Femur (tissue), 1 donor: ENCODE results near the gene GABBR2.
"Not testable (repeated sequence)": the region's sequence is repeated elsewhere in the genome, so short reads cannot be mapped to it uniquely, and the experiment has no call there.

ENCODE experiments used
- DNase-seq: peaks from one replicate; pipeline ENCODE4 v3.0.0-alpha.2; 2017

Gene GABBR2

DNA sequence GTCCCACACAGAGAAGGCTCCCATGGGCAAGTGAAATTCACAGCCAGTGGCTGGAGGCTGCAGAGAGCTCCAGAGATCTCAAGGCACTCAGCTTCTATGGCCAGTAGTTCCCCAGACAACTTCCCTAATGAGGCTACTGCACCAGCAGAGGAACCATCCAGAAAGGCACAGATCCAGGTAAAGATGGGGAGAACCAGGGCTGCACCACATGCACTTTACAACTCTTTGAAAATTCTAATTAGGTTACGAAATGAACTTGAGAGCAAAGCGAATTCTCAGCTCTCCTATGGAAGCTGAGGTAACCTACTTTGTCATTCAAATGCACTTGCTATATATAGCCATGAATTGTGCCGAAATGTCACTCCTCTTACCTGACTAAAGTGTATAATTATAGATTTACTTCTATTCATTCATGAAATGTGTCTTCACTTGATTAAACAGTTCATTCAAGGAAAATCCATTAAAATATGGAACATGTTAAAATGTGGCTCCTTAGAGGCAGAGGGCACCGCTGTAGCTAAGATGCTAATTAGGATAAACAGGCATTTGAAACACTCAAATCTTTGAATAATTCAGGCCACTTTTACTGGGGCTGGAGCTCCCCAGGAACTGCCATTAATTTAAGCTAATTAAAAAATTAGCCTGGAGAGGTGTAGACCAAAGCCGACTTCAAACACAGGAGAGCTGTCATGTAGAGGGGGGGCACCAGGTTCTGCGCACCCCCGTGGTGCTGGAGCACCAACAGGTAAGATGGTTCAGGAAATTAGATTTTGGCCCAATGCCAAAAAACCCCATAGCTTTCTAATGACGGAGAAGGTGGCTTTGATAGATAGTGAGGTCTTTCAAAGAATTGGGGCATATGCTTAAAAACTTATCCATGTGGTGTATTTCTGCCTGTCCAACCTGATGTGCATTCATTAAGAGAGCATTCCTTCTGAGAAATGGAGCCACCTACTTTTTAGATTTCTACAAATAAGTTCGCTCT lies 204.1 kb downstream of the GABBR2 start:
- DNase-seq = no peak

- no peak for DNase-seq
These were observed 204.9 kb downstream of the GABBR2 start for GRCh38 chr9:98503867-98504266.

DNA sequence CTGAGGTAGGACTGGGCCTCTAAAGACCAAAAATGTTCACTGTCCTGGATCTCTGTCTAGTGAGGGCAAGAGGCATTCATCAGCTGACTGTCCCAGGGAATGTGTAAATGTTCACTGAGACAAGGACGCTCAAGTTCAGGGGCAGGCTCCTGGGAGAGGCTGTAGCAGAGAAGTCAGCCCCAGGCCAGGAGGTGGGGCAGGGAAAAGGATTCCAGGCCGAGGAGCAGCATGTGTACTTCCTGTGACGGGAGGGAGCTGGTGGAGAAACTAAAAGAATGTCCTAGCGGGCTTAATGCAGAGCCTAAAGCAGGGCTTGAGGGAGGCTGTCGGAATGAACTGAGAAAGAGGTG lies 205.8 kb downstream of the GABBR2 start:
- no peak for DNase-seq

DNA sequence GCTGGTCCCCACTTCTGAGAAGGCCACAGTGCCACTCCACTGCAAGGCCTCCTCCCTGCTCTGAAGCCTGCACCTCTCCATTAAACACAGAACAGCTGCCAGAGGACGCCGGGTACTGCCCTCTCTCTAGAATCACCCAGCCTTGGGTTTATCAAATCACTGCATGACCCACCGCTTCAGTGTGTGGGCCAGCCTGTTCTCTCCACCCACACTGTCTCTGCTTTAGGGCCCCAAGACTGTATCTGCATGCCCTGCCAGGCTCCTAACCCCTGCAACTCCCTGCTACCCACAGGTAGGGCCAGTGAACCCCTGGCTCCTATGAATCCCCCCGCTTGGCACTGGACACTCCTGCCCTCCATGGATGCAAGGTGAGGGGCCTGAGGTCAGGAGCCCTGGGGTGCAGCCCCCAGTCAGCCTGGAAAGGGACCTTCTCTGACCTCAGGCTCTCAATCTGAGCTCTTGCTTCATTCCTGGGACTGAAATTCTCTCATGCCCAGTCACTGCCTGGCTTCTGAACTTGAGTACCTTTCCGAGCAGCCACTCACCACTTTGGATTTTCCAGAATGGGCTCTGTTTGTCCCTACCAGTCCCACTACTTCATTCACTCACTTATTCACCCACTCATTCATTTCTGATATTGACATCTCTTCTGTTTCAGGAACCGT lies 206.3 kb downstream of the GABBR2 start:
- DNase-seq = no peak

GRCh38 chr9:98501819-98502218 lies 206.9 kb downstream of the GABBR2 start:
- no peak for DNase-seq

- DNase-seq = not testable (repeated sequence)
These were observed 207.5 kb downstream of the GABBR2 start for GRCh38 chr9:98501259-98501658.

GRCh38 chr9:98500337-98500919 lies 208.3 kb downstream of the GABBR2 start:
- DNase-seq = no peak

DNA sequence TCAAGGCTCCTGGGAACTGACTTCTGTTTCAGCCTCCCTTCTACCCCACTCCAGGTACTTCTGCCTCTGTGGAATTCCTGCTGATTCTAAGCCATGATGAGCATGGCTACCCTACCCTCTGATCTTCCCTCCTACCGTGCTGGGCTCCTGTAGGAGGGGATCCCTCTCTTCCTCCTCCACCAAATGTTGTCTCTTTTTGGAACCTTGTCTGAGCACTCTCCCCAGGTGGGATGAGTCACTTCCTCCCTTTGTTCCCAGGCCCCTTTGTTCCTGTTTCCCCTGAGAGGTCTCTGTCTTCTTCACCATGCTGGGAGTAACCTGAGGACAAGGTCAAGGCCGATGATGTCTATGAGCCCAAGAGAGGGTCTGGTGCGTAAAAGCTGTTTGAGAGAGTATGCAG lies 213.2 kb downstream of the GABBR2 start:
- DNase-seq = no peak

DNA sequence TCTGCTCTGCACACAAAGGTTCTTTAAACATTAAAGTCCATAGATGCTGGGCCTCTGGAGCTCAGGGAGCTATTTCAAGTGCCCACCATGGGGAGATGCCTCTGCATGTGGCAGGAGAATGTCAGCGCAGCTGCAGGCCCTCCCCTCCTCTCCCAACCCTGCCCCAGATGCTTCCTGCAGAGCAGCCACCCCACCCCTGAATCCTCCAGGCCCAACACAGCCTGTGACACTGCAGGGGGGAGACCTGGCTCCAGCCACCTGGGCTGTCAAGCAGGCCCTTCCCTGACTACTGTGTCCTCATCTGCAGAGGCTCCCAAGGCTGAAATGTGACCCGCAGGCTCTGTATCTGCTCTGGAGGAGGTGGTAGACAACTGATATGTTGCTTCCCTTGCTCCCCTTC lies 213.9 kb downstream of the GABBR2 start:
- DNase-seq = no peak

GRCh38 chr9:98491828-98492227 lies 216.9 kb downstream of the GABBR2 start:
- DNase-seq = no peak

DNA sequence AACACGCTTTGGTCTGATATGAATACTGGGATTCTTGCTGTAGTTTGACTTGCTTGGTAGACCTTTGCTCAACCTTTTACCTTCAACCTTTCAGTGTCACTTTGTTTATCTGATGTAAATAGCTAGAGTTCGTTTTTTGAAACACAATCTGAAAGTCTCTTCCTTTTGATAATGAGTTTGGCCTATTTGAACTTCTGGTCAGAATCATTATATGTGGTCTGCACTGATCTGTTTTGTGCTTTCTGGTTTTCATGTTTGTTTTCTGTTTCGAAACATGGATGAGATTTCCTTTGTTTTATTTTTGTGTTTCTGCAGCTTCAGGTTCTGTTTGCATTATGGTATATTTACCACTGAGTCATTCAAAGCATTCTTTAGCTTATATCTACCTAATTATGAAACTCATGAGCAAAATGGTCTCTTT lies 217.5 kb downstream of the GABBR2 start:
- no peak for DNase-seq

DNA sequence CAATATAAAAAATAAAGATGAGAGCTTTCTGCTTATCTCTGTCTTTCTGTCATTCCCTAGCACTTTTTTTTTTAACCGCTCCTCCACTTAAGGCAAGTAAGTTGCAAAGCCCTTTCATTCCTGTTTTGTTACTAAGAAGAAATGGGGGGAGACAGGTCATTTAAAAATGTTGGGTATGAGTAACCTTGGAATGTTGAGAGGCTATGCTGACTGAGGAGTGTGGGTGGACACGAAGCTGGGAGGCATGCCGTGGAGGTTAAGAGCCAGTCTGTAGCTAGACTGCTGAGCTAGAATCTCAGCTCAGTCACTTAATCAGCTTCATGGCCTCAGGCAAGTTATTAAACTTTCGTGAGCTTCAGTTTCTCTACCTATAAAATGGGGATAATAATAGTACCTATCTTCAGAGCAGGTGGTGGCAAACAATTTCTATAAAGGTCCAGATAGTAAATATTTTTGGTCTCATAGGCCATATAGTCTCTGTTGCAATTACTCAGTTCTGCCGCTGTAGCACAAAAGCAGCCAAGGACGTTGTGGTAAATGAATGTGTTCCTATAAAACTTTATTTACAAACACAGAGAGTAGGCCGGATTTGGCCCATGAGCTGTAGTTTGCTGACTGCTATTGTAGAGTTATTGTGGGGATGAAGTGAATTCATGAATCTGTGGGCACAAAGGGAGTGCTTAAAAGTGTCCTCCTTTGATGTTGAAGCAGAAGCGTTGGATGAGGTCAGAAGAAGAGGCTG lies 220.0 kb downstream of the GABBR2 start:
- DNase-seq = no peak

- DNase-seq = no peak
These were observed 223.0 kb downstream of the GABBR2 start for GRCh38 chr9:98485706-98486105.

GRCh38 chr9:98484162-98484561 lies 224.6 kb downstream of the GABBR2 start:
- DNase-seq = no peak

GRCh38 chr9:98482226-98482625 lies 226.5 kb downstream of the GABBR2 start:
- no peak for DNase-seq

- no peak for DNase-seq
These were observed 227.1 kb downstream of the GABBR2 start for GRCh38 chr9:98481676-98482075.

GRCh38 chr9:98479967-98480847 lies 228.5 kb downstream of the GABBR2 start:
- DNase-seq = no peak

- no peak for DNase-seq
These were observed 229.3 kb downstream of the GABBR2 start for GRCh38 chr9:98479449-98479848.

DNA sequence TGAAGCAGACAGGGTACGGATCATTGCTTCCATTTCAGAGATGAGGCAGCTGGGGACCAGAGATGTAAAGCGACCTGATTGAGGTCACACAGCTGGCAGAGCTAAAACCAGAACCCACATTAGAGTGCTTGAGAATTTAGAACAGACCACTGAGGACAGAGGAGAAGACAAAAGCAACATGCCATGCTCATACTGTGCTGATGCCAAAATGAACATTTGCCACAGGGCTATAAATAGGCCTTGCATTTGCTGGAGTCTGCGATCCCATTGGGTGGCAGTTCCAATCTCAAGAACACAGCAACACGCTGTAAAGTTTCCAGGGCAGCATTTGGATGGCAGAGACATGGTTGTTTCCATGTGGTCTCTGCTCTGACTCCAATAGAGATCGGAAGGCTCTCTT lies 230.9 kb downstream of the GABBR2 start:
- no peak for DNase-seq

DNA sequence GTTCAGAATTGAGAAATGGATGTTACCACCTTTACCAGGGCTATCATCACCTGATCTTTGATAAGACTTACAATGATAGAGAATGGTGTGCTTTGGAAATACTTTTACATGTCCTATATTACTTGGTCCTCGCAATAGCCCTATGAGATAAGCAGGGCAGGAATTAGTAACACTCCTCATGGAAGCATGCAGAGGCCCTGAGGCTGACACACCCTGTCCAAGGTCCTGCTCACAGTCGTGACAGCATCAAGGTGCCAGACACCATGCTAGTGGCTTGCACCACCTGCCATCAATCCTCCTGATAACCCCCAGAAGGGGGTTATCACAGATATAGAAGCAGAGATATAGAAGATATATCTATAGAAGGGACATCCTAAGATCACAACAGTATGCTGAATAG lies 236.5 kb downstream of the GABBR2 start:
- DNase-seq = no peak

- DNase-seq = no peak
These were observed 237.6 kb downstream of the GABBR2 start for GRCh38 chr9:98471185-98471584.
